ENCODE data around the gene TTC39A.

The TTC39A gene

GRCh38 chr1:51359879-51360278 lies 29.5 kb upstream of the TTC39A start:
- Histone ChIP-seq H3K36me3 (ENCODE audit: insufficient read depth, low read length) (peaks cover 55% of the 10 kb centered on the region), H3K9me3 (ENCODE audit: insufficient read depth, low read depth, low read length) (no peaks in the 10 kb centered on the region), H3F3A (ENCODE audit: low read depth) (no peaks in the 10 kb centered on the region), H3K27me3 (ENCODE audit: insufficient read depth, low read length, poor library complexity, severe bottlenecking) (no peaks in the 10 kb centered on the region), H3K79me2 (ENCODE audit: insufficient read depth, low read length) (no peaks in the 10 kb centered on the region), H3K4me3 (ENCODE audit: low read length, poor library complexity, severe bottlenecking) (no peak overlapping the region), H3K9me2 (replicated peaks; ENCODE audit: low read depth, low read length) (no peaks in the 10 kb centered on the region), H2AFZ (ENCODE audit: low read length) (no peak overlapping the region), H3K4me2 (ENCODE audit: low read depth, low read length, poor library complexity, severe bottlenecking) (no peak overlapping the region), H3K4me1 (ENCODE audit: insufficient read depth, low read length, poor library complexity, severe bottlenecking) (no peaks in the 10 kb centered on the region), H4K20me1 (ENCODE audit: insufficient read depth, low read length, poor library complexity, severe bottlenecking) (no peaks in the 10 kb centered on the region), H3K9ac (ENCODE audit: low read depth, low read length, poor library complexity, severe bottlenecking) (no peak overlapping the region)
- TF ChIP-seq CTCF (conservative IDR thresholded peaks at IDR 0.05; ENCODE audit: low read length) (no peak), EZH2phosphoT487 (IDR thresholded peaks at IDR 0.05; ENCODE audit: borderline replicate concordance) (no peak)

- TF ChIP-seq CTCF (conservative IDR thresholded peaks at IDR 0.05; ENCODE audit: low read length) (no peak), EZH2phosphoT487 (IDR thresholded peaks at IDR 0.05; ENCODE audit: borderline replicate concordance) (no peak)
- Histone ChIP-seq H2AFZ (ENCODE audit: low read length) (no peak overlapping the region), H3K9me2 (replicated peaks; ENCODE audit: low read depth, low read length) (no peaks in the 10 kb centered on the region), H3K4me1 (ENCODE audit: insufficient read depth, low read length, poor library complexity, severe bottlenecking) (no peaks in the 10 kb centered on the region), H3K79me2 (ENCODE audit: insufficient read depth, low read length) (no peaks in the 10 kb centered on the region), H4K20me1 (ENCODE audit: insufficient read depth, low read length, poor library complexity, severe bottlenecking) (no peaks in the 10 kb centered on the region), H3K9me3 (ENCODE audit: insufficient read depth, low read depth, low read length) (no peaks in the 10 kb centered on the region), H3K9ac (ENCODE audit: low read depth, low read length, poor library complexity, severe bottlenecking) (no peak overlapping the region), H3K4me3 (ENCODE audit: low read length, poor library complexity, severe bottlenecking) (no peak overlapping the region), H3K4me2 (ENCODE audit: low read depth, low read length, poor library complexity, severe bottlenecking) (no peak overlapping the region), H3K27me3 (ENCODE audit: insufficient read depth, low read length, poor library complexity, severe bottlenecking) (no peaks in the 10 kb centered on the region), H3F3A (ENCODE audit: low read depth) (no peaks in the 10 kb centered on the region), H3K36me3 (ENCODE audit: insufficient read depth, low read length) (peaks cover 29% of the 10 kb centered on the region)
Measured at GRCh38 chr1:51355382-51355781, 25.0 kb upstream of the TTC39A start.

GRCh38 chr1:51354416-51354815 lies 24.1 kb upstream of the TTC39A start:
- H3K36me3 ChIP-seq (ENCODE audit: insufficient read depth, low read length), result peaks cover 21% of the 10 kb centered on the region
- H3K9me2 ChIP-seq (replicated peaks; ENCODE audit: low read depth, low read length), result no peaks in the 10 kb centered on the region
- no peaks in the 10 kb centered on the region for H3F3A ChIP-seq (ENCODE audit: low read depth)
- no peak for TF ChIP-seq CTCF (conservative IDR thresholded peaks at IDR 0.05; ENCODE audit: low read length)
- no peak for TF ChIP-seq EZH2phosphoT487 (IDR thresholded peaks at IDR 0.05; ENCODE audit: borderline replicate concordance)
- no peaks in the 10 kb centered on the region for H3K27me3 ChIP-seq (ENCODE audit: insufficient read depth, low read length, poor library complexity, severe bottlenecking)
- H3K79me2 ChIP-seq (ENCODE audit: insufficient read depth, low read length), result no peaks in the 10 kb centered on the region
- H3K9ac ChIP-seq (ENCODE audit: low read depth, low read length, poor library complexity, severe bottlenecking), result no peak overlapping the region
- H4K20me1 ChIP-seq (ENCODE audit: insufficient read depth, low read length, poor library complexity, severe bottlenecking), result no peaks in the 10 kb centered on the region
- H3K4me1 ChIP-seq (ENCODE audit: insufficient read depth, low read length, poor library complexity, severe bottlenecking), result no peaks in the 10 kb centered on the region
- no peak overlapping the region for H3K4me3 ChIP-seq (ENCODE audit: low read length, poor library complexity, severe bottlenecking)
- H2AFZ ChIP-seq (ENCODE audit: low read length), result no peak overlapping the region
- H3K4me2 ChIP-seq (ENCODE audit: low read depth, low read length, poor library complexity, severe bottlenecking), result no peak overlapping the region
- H3K9me3 ChIP-seq (ENCODE audit: insufficient read depth, low read depth, low read length), result no peaks in the 10 kb centered on the region
